Fibroblast of pulmonary artery (primary cell): ENCODE measurements around the gene CEACAM16.
"Not testable (repeated sequence)": the region's sequence is repeated elsewhere in the genome, so short reads cannot be mapped to it uniquely, and the experiment has no call there.

ENCODE experiments used
- DNase-seq: peaks from one replicate; pipeline ENCODE4 v3.0.0-alpha.2; 2010; ENCODE audit warnings: low read depth
- H3K4me3 ChIP-seq: replicated peaks from 2 replicates; pipeline ENCODE4 v1.5.1; 2011; ENCODE audit warnings: low read depth, mild to moderate bottlenecking, control low read depth, low read length, moderate library complexity
- CTCF ChIP-seq: IDR thresholded peaks from 2 replicates; pipeline ENCODE4 v1.5.1; 2011; ENCODE audit warnings: mild to moderate bottlenecking, control low read depth, low read length, inconsistent platforms; ENCODE audit errors: missing control alignments

The CEACAM16 gene

GRCh38 chr19:44666852-44667556 lies 31.9 kb upstream of the CEACAM16 start:
- no peak overlapping the region for H3K4me3 ChIP-seq
- DNase-seq = no peak
- TF ChIP-seq CTCF = no peak

- DNase-seq = no peak
- no peak overlapping the region for H3K4me3 ChIP-seq
- no peak for TF ChIP-seq CTCF
Measured at GRCh38 chr19:44668985-44669764, 29.8 kb upstream of the CEACAM16 start.

DNA sequence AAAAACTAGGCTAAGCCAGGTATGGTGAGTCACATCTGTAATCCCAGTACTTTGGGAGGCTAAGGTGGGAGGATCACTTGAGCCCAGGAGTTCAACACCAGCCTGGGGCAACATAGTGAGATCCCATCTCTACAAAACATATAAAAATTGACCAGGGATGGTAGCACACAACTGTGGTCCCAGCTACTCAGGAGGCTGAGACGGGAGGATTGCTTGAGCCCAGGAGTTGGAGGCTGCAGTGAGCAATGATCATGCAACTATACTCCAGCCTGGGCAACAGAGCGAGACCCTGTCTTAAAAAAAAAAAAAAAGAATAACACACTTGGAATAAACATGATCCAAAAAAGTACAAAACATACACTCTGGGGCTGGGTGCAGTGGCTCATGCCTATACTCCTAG lies 28.9 kb upstream of the CEACAM16 start:
- H3K4me3 ChIP-seq, DNase-seq: not testable (repeated sequence)

DNA sequence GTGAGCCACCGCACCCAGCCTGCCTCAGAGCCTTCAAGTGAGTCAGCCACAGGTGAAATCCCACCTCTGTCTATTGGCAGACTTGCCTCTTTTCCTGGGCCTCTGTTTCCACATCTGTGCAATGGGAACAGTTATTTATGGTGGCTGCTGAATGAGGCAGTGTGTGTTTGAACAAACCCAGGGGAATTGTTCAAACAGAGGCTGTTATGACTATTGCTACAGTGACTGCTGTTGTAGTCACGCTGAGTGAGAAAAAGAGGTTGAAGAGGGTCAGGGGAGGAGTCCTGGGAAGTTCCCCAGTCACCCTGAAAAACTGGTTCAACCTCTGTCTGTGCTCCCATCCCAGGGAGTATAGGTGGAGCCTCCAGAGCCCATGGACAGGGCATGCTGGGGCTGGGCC lies 27.6 kb upstream of the CEACAM16 start, which contains the start of gene CEACAM19:
Gene CEACAM19, plus strand, starts transcription at position 83 of the 400 bp plus-strand sequence. CDS start 450 bp downstream, outside the sequence.
- H3K4me3 ChIP-seq = no peak within 1 kb of the TSS
- DNase-seq = no peak
- TF ChIP-seq CTCF = no peak

- no peak for DNase-seq
- TF ChIP-seq CTCF = no peak
- no peak overlapping the region for H3K4me3 ChIP-seq
Measured at GRCh38 chr19:44672226-44672625, 26.7 kb upstream of the CEACAM16 start.

- no peak for DNase-seq
- no peak overlapping the region for H3K4me3 ChIP-seq
- TF ChIP-seq CTCF = no peak
Measured at GRCh38 chr19:44673510-44673909, 25.4 kb upstream of the CEACAM16 start.

DNA sequence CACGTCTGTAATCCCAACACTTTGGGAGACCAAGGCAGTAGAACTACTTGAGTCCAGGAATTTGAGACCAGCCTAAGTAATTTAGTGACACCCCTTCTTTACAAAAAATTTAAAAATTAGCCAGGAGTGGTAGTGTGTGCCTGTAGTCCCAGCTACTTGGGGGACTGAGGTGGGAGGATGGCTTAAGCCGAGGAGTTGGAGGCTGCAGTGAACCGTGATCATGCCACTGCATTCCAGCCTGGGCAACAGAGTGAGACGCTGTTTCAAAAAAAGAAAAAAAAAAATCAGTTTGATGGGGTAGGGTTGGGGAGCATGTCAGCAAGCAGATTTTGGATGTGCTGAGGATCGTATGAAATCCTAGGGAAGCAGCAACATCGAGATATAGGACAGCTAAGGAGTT lies 23.4 kb upstream of the CEACAM16 start:
- DNase-seq = no peak
- H3K4me3 ChIP-seq = no peak overlapping the region
- TF ChIP-seq CTCF = no peak
